Breast epithelium (tissue), 4 donors: ENCODE results near the gene MARS1. TPM values are rescaled to one million over a fixed set of nuclear protein-coding genes. Genes with fewer than 3 reads are reported as not detected.

Source experiments
- DNase-seq, 2 donors: peaks; one replicate each; pipeline ENCODE4 v3.0.0-alpha.2; 2019; ENCODE audit warnings: low spot score in 2 of 2
- H3K27ac ChIP-seq, 2 donors: fragments of 200-600 bp; sonication (generic) in 1 of 2; one replicate each; pipeline ENCODE4 v1.5.1; 2016 to 2019; ENCODE audit warnings: mild to moderate bottlenecking in 1 of 2
- H3K27me3 ChIP-seq, 2 donors: fragments of 200-600 bp; sonication (generic) in 1 of 2; one replicate each; pipeline versions ENCODE4 v1.5.1 to v1.6.0; 2017 to 2019; ENCODE audit warnings: control low read depth in 1 of 2, mild to moderate bottlenecking in 1 of 2
- H3K36me3 ChIP-seq: fragments of 200-600 bp; one replicate; pipeline ENCODE4 v1.5.1; 2019
- H3K4me1 ChIP-seq, 2 donors: fragments of 200-600 bp; sonication (generic); one replicate each; pipeline ENCODE4 v1.5.1; 2016 to 2019; ENCODE audit warnings: control low read depth in 1 of 2
- H3K4me3 ChIP-seq, 3 donors: fragments of 200-600 bp; sonication (generic); 1 replicate in 2 of 3; 2 replicates in 1 of 3; pipeline ENCODE4 v1.5.1; 2016 to 2019; ENCODE audit warnings: mild to moderate bottlenecking in 3 of 3, moderate library complexity in 2 of 3
- H3K9me3 ChIP-seq, 2 donors: fragments of 200-600 bp; sonication (generic) in 1 of 2; one replicate each; pipeline ENCODE4 v1.5.1; 2016 to 2019; ENCODE audit warnings: control low read depth in 1 of 2
- CTCF ChIP-seq, 3 donors: fragments of 450-650 bp; IDR thresholded peaks; one replicate each; pipeline ENCODE4 v1.5.1; 2016 to 2017; ENCODE audit warnings: antibody characterized with exemption in 3 of 3, mild to moderate bottlenecking in 3 of 3, moderate library complexity in 3 of 3
- POLR2A ChIP-seq: fragments of 450-650 bp; IDR thresholded peaks from one replicate; pipeline ENCODE4 v1.6.1; 2016; ENCODE audit warnings: antibody characterized with exemption, mild to moderate bottlenecking, moderate library complexity
- POLR2AphosphoS5 ChIP-seq, 3 donors: sonication (generic); formaldehyde crosslinking; IDR thresholded peaks; one replicate each; pipeline ENCODE4 v1.6.1; 2017; ENCODE audit warnings: antibody characterized with exemption in 3 of 3
- intact Hi-C: fragments of 100-400 bp; cut with DNase I; formaldehyde crosslinking; loops from one replicate; pipeline ENCODE4 v1.15.1; 2023; ENCODE audit warnings: low total_unique reads
- total RNA-seq, 3 donors: library from RNA; depleted of rRNA; stranded (reverse); fragments of >200 nt; gene quantifications; one replicate each; pipeline ENCODE4 v1.1.0, GENCODE V29; 2016

Gene MARS1
- total RNA-seq, 3 donors from 2014 or later: 39.2 to 65.9 (median 60.2) TPM

GRCh38 chr12:57533108-57533507, 45.2 kb downstream of the MARS1 start:
- intact Hi-C loops: no loop called here
- TF ChIP-seq POLR2AphosphoS5 (IDR thresholded peaks at IDR 0.05) (no peak), CTCF (IDR thresholded peaks at IDR 0.05) (no peak), POLR2A (no peak)
- no peak overlapping the region for H3K27ac ChIP-seq
- H3K9me3 ChIP-seq: no peaks in the 10 kb centered on the region
- peaks cover 4% of the 10 kb centered on the region for H3K36me3 ChIP-seq
- no peaks in the 10 kb centered on the region for H3K4me1 ChIP-seq
- no peak overlapping the region for H3K4me3 ChIP-seq
- DNase-seq: no peak
- H3K27me3 ChIP-seq: no peaks in the 10 kb centered on the region

GRCh38 chr12:57534250-57534649, 46.4 kb downstream of the MARS1 start:
- H3K36me3 ChIP-seq: peaks cover 4% of the 10 kb centered on the region
- TF ChIP-seq POLR2A: no peak
- TF ChIP-seq CTCF (IDR thresholded peaks at IDR 0.05): no peak
- no peak for TF ChIP-seq POLR2AphosphoS5 (IDR thresholded peaks at IDR 0.05)
- DNase-seq: no peak

GRCh38 chr12:57534991-57535543, 47.2 kb downstream of the MARS1 start:
- DNase-seq: no peak
- TF ChIP-seq POLR2A (no peak), POLR2AphosphoS5 (IDR thresholded peaks at IDR 0.05) (no peak), CTCF (IDR thresholded peaks at IDR 0.05) (no peak)
- no peaks in the 10 kb centered on the region for H3K9me3 ChIP-seq
- H3K27ac ChIP-seq: no peak overlapping the region
- H3K36me3 ChIP-seq: peaks cover 4% of the 10 kb centered on the region
- H3K4me3 ChIP-seq: no peak overlapping the region
- intact Hi-C loops: no loop called here
- H3K27me3 ChIP-seq: no peaks in the 10 kb centered on the region
- no peaks in the 10 kb centered on the region for H3K4me1 ChIP-seq

More at GRCh38 chr12:57534250-57534649, 46.4 kb downstream of the MARS1 start:
- Histone ChIP-seq H3K4me1 (no peaks in the 10 kb centered on the region), H3K27ac (no peak overlapping the region), H3K27me3 (no peaks in the 10 kb centered on the region), H3K9me3 (no peaks in the 10 kb centered on the region), H3K4me3 (no peak overlapping the region)
- intact Hi-C loops: no loop called here

- H3K36me3 ChIP-seq: peaks cover 4% of the 10 kb centered on the region
Measured at GRCh38 chr12:57535764-57536596, 48.1 kb downstream of the MARS1 start.

More at GRCh38 chr12:57535764-57536596, 48.1 kb downstream of the MARS1 start:
- TF ChIP-seq POLR2AphosphoS5 (IDR thresholded peaks at IDR 0.05) (no peak), POLR2A (no peak), CTCF (IDR thresholded peaks at IDR 0.05) (no peak)
- H3K27me3 ChIP-seq: no peaks in the 10 kb centered on the region
- DNase-seq: no peak
- intact Hi-C loops: no loop called here
- no peaks in the 10 kb centered on the region for H3K4me1 ChIP-seq
- H3K4me3 ChIP-seq: no peak overlapping the region
- no peaks in the 10 kb centered on the region for H3K9me3 ChIP-seq
- peak overlapping the region in 1 of 2 donors; percentile 4 for H3K27ac ChIP-seq
